GM18870 (cell line): Measurements from ENCODE around the gene NAAA.
"Not testable (repeated sequence)": the region's sequence is repeated elsewhere in the genome, so short reads cannot be mapped to it uniquely, and the experiment has no call there.

Experiments
- ATAC-seq: cut with Tn5 transposase; IDR thresholded peaks from one replicate; pipeline ENCODE4 v1.9.1; 2021; ENCODE audit warnings: moderate library complexity; ENCODE audit not compliant: unreplicated experiment

NAAA gene

DNA sequence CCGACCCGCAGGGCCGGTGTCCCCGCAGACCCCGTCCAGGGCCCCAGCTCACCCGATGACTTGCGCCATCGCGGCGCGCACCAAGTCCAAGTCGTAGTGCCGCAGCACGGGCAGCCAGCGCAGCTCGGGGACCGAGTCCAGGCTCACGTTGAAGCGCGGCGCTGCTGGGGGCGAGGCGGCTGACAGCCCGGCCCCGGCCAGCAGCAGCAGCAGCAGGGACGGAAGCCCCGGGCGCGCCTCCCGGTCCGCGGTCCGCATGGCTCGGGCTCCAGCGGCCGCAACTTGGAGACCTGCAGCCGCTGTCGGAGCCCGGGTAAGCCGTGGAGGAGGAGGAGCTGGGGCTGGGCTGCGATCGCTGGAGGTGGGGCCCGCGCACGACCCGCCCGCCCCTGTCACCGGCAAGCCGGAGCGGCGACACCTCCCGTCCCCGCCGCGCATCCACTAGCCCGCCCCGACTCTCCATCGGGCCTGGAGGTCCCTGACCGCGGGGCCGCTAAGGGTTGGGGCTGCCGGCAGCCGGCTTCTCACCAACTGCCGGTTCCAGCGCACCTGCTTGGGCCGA, at the start of gene NAAA:
NAAA (minus strand) TSS at position 322 of the 562 bp plus-strand sequence; CDS start at position 258, 64 bp downstream.
- ATAC-seq = peak; percentile 50

DNA sequence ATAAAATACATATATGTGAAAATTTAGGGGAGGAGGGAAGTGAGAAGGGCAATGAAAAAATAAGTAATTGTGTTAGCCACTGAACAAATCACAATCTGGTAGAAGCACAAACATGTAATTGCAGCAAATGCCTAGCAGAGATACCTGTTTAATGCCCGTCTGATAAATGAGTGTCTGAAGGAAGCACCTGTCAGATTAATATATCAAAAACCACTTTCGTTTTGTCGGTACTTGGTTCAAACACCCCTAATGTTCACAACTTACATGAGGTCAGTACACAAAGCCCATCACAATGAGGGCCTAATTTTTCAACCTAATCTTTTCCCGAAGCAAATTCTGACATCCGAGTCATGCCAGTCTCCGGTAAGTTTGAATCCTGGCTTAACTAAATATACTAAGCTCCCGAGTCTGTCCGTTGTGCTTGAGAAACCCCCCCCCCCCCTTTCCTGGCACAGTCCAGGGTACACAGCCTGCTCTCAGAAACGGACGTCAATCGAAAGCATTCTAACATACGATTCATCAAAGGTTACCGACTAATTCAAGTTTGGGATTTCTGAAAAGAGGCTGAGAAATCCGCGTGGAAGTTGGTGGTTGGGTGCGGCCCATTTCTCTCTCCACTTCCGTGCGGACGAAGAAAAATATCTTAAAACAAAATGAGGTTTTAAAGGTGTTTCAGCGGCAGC, 49.2 kb upstream of the NAAA start:
- ATAC-seq = no peak

DNA sequence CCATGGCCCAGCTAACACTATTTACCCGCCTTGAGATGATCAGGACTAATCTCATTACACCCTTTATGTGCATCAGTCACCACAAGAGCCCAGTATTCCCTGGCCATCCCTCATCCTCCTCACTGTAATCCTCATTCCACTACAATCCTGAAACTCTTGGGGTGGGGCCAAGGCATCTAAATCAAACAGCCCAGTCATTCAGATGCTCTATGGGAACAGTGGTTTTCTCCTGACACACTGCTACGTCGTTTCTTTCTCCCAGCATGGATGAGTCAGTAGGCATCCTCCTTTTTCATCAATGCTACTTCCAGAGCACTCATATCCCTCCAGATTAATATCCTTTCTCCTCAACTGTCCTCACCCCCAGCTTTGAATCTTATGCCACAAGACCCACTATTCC, 44.3 kb upstream of the NAAA start:
- no peak for ATAC-seq

DNA sequence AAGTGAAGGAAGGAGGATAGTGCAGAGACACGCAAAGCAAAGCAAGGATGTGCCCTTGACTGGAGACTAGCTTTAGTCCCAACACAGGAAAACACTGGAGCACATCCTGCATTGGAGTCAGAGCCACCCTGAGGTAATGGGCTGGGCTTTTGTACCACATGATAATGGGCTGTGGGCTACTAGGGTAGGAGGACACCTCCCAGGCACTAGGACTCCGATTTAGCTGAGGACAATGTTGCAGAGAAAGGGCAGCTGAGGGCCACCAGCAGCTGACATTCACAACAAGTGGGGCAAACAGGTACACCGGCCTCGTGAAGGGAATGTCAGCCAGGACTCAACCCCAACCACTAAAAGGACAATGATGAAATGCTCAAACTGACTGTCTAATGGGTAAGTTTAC, 39.8 kb upstream of the NAAA start:
- ATAC-seq = no peak

DNA sequence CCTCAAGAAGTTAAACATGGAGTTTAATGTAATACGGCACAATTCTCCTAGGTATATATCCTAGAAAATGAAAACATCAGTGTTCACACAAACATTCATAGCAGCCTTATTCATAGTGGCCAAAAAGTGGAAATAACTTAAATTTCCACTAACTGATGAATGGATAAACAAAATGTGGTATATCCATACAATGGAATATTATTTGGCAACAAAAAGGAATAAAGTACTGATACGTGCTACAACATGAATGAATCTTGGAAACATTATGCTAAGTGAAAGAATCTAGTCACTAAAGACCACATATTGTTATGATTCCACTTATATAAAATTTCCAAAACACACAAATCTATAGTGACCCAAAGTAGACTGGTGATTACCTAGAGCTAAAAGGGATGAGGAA, 35.4 kb upstream of the NAAA start:
- no peak for ATAC-seq

DNA sequence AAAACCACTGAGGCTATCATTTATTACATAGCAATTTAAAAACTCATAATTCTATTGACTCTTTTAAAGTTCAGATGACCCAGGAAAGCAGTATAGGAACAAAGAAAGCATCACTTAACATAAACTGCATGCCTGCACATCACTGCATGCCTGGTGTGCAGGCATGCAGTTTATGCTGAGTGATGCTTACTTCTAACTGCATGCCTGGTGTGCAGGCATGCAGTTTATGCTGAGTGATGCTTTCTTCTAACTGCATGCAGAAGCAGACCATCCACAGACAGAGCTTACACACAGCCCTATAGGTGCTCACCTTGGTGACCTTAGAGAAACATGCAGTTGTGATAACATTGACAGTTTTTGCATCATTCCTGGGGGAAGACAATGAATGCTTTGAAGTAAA, 33.0 kb upstream of the NAAA start:
- no peak for ATAC-seq

DNA sequence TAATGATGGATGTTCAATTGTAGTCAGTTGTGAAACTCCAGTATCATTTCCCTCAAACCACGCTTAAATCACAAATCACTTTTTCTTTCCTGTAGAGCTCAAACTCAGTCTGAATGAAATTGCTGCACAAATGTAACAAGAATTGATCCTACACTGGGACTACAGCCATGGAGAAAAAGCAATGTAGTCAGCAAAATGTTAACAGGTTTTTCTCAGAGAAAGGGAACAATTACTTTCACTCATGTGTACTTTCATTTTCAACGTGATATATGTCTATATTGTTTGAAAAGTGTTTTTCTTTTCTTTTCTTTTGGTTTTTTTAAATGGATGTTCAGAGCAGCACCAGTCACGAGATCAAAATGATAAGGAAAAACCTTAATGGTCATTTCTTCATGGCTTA, 27.3 kb upstream of the NAAA start:
- no peak for ATAC-seq

DNA sequence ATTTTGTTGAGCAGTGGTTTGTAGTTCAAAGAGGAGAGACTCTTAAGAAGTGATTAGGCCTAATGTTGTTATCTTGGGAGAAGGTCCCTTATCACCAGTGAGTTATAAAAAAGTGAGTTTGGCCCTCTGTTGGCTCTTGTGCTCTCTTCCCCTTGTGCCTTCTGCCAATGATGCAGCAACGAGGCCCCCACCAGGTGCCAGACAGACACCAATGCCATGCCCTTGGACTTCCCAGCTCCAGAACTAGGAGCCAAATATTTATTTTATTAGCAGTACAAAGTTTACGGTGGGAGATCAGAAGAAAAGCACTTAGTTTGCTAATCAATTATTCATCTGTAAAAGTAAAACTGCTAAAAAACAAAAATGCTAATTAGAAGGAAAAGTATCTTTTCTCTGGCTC, 22.7 kb upstream of the NAAA start:
- ATAC-seq = no peak

DNA sequence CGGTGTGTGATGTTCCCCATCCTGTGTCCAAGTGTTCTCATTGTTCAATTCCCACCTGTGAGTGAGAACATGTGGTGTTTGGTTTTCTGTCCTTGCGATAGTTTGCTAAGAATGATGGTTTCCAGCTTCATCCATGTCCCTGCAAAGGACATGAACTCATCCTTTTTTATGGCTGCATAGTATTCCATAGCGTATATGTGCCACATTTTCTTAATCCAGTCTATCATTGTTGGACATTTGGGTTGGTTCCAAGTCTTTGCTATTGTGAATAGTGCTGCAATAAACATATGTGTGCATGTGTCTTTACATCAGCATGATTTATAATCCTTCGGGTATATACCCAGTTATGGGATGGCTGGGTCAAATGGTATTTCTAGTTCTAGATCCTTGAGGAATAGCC, 21.3 kb upstream of the NAAA start:
- not testable (repeated sequence) for ATAC-seq

DNA sequence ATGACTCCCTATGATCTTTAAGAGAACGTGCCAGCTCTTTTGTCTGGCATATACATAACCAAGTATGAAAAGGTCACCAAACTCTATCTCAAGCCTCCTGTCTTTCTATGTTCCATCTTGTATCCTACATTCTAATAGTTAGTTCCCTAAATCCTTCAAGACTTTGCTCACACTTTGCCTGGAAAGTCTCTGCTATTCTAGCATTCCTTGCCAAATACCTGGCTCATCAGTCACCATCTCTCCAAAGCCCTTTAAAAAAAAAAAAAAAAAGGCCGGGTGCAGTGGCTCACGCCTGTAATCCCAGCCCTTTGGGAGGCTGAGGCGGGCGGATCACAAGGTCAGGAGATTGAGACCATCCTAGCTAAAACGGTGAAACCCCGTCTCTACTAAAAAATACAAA, 17.7 kb upstream of the NAAA start:
- not testable (repeated sequence) for ATAC-seq

DNA sequence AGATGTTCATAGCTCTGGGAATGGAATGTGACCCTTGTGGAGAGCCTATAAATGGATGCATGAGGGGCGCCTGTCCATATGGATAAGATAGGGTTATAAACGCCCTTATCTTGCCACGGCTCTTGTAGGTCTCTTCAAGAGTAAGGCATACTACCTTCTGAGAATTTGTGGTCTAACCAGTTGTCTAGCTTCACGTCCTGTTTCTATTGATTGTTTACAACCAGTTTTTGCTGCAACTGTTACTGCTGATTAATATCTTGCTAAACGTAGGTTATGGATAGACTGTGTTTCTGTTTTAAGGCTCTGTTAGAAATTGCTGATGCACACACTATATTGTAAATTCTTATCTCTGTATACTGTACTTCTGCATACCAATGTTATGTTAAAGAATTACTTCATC, 14.0 kb upstream of the NAAA start:
- not testable (repeated sequence) for ATAC-seq

DNA sequence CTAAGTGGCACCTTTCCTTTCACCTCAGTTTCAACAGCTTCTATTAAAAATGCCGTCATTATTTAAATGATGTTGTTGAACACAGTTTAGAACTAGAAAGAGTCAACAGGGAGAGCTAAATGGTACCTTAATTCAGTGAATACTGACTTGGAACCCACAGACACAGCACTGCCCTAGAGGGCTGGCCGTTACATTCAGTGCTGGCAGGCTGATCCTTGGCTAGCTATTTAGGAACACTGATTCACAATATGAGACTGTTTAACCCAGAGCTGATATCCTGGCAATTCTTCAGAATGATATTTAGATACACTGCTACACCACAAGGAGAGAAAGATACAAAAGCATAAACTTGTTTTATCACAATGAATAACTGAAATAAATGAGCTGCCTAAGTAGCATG, 12.7 kb upstream of the NAAA start:
- no peak for ATAC-seq

DNA sequence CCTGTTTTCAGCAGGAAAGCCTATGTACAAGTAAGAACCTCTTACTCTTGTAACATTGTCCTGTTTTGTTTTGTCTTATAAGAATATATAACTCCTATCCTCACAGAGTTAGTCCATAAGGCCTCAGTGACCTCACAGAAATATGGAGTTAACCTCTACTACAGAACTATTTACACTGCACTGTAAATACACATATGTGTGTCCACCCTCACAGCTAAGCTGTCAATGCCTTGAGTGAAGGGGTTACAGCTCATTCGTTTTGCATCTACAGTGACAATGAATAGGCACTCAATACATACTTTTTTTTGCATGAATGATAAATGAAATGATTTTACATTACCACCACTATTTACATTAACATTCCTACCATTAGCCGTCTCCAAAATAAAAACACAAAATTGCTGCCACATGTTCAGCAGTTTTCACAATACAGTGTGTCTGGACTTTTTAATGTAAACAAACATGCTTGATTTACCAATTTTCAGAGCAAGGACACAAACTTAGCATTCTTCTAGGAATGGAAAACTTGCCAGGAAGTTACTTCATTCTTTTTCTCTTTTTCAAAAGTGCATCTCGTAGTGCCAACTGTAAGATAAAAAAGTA, 9.5 kb upstream of the NAAA start:
- ATAC-seq = no peak

DNA sequence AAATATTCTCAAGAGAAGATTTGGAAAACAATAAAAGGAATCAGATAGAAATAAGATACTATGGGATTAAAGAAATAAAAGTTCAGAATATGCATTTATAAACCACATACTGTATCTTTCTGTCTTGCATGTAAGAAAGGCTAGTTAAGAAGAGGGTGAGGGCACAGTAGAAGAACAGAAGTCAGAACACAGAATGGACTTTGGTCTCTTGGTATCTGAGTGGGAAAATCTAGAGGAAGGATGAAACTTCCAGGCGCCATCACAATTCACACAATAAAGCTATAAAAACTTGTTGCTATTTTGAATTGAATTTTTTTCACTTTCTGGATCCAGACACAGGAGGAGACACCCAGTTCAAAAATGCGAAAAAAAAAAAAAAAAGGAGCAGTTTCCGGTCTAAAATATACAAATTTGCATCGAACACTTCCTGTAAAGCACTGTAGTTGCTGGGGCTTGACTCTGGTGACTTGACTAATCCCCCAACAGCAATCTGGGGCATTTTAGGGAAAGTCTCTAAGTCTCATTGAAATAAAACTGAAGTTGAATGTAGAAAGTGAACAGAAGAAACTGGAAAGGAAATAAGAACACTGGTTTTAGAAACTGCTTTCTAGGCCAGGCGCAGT, 8.1 kb upstream of the NAAA start:
- peak; percentile 76 for ATAC-seq

DNA sequence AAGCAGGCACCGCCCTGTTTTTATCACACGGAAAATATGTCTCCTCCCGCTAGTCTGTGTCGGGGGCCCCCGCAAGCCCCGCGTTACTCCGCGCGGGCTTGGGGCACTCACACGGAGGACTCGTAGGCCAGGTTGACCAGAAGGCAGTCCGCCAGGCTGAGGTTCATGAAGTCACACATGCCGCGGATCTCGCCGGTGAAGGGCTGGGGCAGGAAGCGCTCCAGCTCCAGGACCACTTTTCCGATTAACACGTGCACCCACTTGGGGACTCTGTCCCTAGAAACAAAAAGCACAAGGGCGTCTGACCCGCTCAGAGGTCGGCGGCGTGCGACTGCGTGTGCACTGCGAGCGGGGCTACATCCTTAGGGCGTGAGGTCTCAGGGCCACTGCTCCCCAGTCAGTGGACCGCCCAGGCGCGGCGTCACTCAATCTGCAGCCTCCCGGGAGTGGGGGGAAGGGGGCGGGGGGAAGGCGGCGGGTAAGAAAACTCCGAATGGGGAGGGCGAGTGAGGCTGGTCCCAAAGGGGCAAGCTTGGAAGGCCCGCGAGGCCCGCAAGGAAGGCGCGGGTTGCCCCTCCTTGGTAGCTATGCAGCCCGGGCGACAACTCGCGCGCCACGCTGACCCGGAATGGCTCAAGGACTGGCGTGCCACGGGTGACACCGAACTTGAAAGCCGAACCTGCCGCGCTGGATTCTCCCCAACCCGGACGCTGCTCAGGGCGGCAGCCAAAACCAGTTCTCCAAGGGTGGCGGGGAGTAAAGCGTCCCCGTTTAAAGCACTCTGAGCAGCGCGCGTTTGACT, 722 bp downstream of the NAAA start:
- peak; percentile 38 for ATAC-seq

DNA sequence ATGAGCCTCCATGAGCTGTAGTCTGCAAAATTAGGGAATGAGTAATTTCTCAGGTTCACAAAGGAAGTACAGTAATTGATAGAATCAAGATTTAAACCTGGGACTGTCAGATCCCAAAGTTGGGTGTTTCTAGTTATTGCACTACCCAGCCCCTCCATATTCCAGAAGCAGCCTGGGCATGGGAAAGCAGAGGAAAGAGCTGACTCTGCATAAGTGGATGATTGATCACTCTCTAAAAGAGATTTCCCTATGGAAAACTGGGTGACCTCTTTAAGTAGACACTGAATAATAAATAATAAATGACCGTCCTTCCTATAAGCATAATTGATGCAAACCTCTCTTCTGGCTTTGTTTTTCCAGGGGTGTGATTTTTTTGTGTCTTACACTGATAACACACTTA, 5.2 kb downstream of the NAAA start:
- ATAC-seq = no peak

DNA sequence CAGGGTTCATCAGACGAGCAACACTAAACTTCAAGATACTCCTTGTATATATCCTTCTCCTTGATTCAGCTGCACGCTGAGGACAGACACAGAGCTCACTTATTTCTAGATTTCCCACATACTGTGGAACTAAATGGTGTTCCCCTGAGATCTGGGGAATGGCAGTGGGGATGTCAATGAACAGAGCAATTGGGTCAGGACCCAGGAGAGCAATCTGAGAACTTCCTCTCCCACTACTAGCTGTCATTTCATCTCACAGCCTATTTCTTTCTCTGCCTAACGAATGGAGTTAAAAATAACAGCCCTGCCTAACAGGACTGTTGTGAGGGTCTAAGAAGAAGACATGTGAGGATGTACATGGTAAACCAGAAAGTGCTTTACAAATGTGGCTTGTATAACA, 10.7 kb downstream of the NAAA start:
- no peak for ATAC-seq

DNA sequence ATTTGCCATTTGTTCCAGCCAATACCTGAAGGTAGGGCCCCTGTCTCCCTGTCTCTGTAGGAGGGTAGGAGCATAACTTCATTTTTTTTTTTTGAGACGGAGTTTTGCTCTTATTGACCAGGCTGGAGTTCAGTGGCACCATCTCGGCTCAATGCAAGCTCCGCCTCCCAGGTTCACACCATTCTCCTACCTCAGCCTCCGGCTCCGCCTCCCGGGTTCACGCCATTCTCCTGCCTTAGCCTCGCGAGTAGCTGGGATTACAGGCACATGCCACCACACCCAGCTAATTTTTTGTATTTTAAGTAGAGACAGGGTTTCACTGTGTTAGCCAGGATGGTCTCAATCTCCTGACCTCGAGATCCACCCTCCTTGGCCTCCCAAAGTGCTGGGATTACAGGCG, 15.9 kb downstream of the NAAA start:
- not testable (repeated sequence) for ATAC-seq

DNA sequence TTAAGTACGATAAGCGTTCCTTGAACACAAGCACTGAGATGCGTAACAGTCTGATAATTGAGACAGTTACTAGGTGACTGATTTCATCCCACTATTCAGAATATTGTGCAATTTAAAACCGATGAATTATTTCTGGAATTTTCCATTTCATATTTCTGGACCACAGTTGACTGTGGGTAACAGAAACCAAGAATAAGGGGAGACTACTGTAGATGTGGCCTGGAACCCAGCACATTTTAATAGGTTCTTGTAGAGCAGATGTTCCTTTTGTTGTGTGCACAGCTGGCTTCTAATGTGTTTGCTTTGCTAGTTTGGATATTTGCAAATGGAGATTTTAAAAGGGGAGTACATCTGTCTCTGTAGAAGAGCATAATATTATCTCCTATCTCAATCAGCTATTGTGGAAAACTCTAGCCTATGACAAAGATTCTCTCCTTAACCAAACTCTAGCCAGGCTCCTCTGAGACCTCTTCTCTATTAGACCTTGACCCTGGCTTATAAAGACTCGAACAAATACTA, 16.4 kb downstream of the NAAA start:
- ATAC-seq = no peak

DNA sequence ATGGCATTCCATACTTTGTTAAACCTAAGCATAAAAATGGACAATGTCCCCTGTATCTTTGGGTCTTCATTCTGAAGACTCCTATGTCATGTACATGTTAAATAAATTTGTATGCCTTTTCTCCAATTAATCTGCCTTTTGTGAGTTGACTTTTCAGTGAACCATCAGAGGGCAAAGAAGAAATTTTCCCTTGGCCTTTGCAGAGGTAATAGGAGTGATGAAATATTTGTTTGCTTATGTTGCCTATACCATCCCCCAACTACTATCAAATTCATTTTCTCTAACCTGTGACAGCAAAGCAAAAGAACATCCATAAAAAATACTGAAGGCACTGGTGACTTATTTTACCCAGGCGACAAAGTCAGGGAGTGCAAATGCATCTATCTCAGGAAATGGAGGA, 18.2 kb downstream of the NAAA start:
- no peak for ATAC-seq

DNA sequence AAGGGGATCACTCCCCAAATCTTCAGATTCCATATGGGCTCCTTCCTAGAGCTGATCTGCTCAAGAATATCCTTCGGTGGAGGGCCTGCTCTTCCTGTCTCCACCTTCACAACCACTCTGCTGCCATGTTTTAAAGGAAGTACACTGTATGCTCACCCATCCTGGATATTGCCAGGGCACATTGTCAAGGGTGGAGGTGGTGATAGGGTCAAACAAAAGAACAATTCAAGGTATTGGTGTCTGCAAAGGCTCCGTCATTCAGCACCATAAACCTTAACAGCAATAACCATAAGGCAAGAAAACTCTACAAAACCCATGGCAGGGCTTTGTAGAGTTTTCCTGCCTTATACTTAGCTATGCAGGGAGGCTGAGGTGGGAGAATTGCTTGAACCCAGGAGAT, 18.9 kb downstream of the NAAA start:
- ATAC-seq = no peak
